IMR-90 (cell line): Measurements from ENCODE around the gene KRTAP1-5. TPM values are rescaled to one million over a fixed set of nuclear protein-coding genes. Genes with fewer than 3 reads are reported as not detected.

Experiments used
- ATAC-seq: fragments of 200-7000 bp; cut with Tn5 transposase; 2 replicates; pipeline ENCODE4 v1.9.1; 2020; ENCODE audit warnings: low read depth, mild to moderate bottlenecking, moderate library complexity
- BruUV-seq: library from RNA; stranded (reverse); fragments of 400-500 nt; replicated peaks from 2 replicates; lab custom pipeline; 2021; lab: Mats Ljungman, UMichigan
- CTCF ChIA-PET: fragments of 300-600 bp; formaldehyde crosslinking; extraction: SDS; loops from one replicate; lab custom pipeline; 2021; ENCODE audit warnings: antibody characterized with exemption; lab: Yijun Ruan, JAX
- POLR2A ChIA-PET: fragments of 300-600 bp; sonication (Branson Sonifier 250); formaldehyde crosslinking; loops from one replicate; lab custom pipeline; 2022; ENCODE audit warnings: antibody characterized with exemption; ENCODE audit not compliant: unreplicated experiment; lab: Charles Lee
- DNase-seq: peaks from one replicate; pipeline ENCODE4 v3.0.0; 2013
- H2AFZ ChIP-seq: replicated peaks from 2 replicates; pipeline ENCODE3; 2013; ENCODE audit warnings: low read length, mild to moderate bottlenecking; ENCODE audit not compliant: poor library complexity
- H2AK5ac ChIP-seq: 2 replicates; pipeline ENCODE4 v1.6.1; 2013; ENCODE audit warnings: low read depth, low read length, inconsistent platforms
- H2AK9ac ChIP-seq: replicated peaks from 2 replicates; pipeline ENCODE3; 2013; ENCODE audit warnings: mild to moderate bottlenecking, low read depth, low read length, moderate library complexity; ENCODE audit not compliant: poor library complexity
- H2BK120ac ChIP-seq: 2 replicates; pipeline ENCODE4 v1.6.1; 2013; ENCODE audit warnings: low read depth, low read length, inconsistent platforms
- H2BK15ac ChIP-seq: 3 replicates; pipeline ENCODE4 v1.6.1; 2013; ENCODE audit warnings: low read depth, low read length, inconsistent platforms
- H2BK20ac ChIP-seq: 2 replicates; pipeline ENCODE4 v1.6.1; 2013; ENCODE audit warnings: low read depth, mild to moderate bottlenecking, inconsistent platforms, low read length, moderate library complexity
- H2BK5ac ChIP-seq: 2 replicates; pipeline ENCODE4 v1.6.1; 2013; ENCODE audit warnings: mild to moderate bottlenecking, low read depth, low read length, inconsistent platforms; ENCODE audit not compliant: poor library complexity, severe bottlenecking
- H3K14ac ChIP-seq: replicated peaks from 2 replicates; pipeline ENCODE4 v1.6.1; 2013; ENCODE audit warnings: low read depth, low read length, inconsistent platforms
- H3K18ac ChIP-seq: 2 replicates; pipeline ENCODE4 v1.6.1; 2013; ENCODE audit warnings: low read depth, low read length, control low read depth
- H3K23ac ChIP-seq: 2 replicates; pipeline ENCODE4 v1.6.1; 2013; ENCODE audit warnings: low read depth, low read length, inconsistent platforms
- H3K27ac ChIP-seq: 2 replicates; pipeline ENCODE4 v1.5.1; 2013; ENCODE audit warnings: mild to moderate bottlenecking, control low read depth, low read length; ENCODE audit not compliant: insufficient read depth
- H3K27me3 ChIP-seq: 2 replicates; pipeline ENCODE4 v1.6.1; 2013; ENCODE audit warnings: low read length; ENCODE audit not compliant: control insufficient read depth, insufficient read depth
- H3K36me3 ChIP-seq: 2 replicates; pipeline ENCODE4 v1.6.1; 2013; ENCODE audit warnings: low read length, mixed read lengths; ENCODE audit not compliant: control insufficient read depth, insufficient read depth
- H3K4ac ChIP-seq: 2 replicates; pipeline ENCODE4 v1.6.1; 2013; ENCODE audit warnings: low read depth, low read length, inconsistent platforms
- H3K4me1 ChIP-seq: 2 replicates; pipeline ENCODE4 v1.6.1; 2013; ENCODE audit warnings: low read length, mixed read lengths; ENCODE audit not compliant: control insufficient read depth, insufficient read depth
- H3K4me2 ChIP-seq: 2 replicates; pipeline ENCODE4 v1.6.1; 2013; ENCODE audit warnings: low read depth, mild to moderate bottlenecking, control low read depth, low read length, moderate library complexity
- H3K4me3 ChIP-seq: 2 replicates; pipeline ENCODE4 v1.5.1; 2013; ENCODE audit warnings: low read depth, mild to moderate bottlenecking, control low read depth, low read length, moderate library complexity; ENCODE audit not compliant: insufficient read depth
- H3K56ac ChIP-seq: 2 replicates; pipeline ENCODE4 v1.6.1; 2013; ENCODE audit warnings: low read length, inconsistent platforms; ENCODE audit not compliant: insufficient read depth; ENCODE audit errors: extremely low read depth
- H3K79me1 ChIP-seq, 2 experiments: 2 replicates each; pipeline ENCODE4 v1.6.1; 2013; ENCODE audit warnings: low read length in 2 of 2, inconsistent platforms in 1 of 2, low read depth in 1 of 2
- H3K9ac ChIP-seq: 2 replicates; pipeline ENCODE4 v1.6.1; 2013; ENCODE audit warnings: low read depth, low read length, control low read depth
- H3K9me1 ChIP-seq: 2 replicates; pipeline ENCODE4 v1.6.1; 2013; ENCODE audit warnings: low read length, inconsistent platforms; ENCODE audit not compliant: insufficient read depth
- H3K9me3 ChIP-seq: 2 replicates; pipeline ENCODE4 v1.6.1; 2013; ENCODE audit warnings: low read length; ENCODE audit not compliant: control insufficient read depth, insufficient read depth
- H4K20me1 ChIP-seq: 2 replicates; pipeline ENCODE4 v1.6.1; 2013; ENCODE audit warnings: low read length, inconsistent platforms; ENCODE audit not compliant: insufficient read depth
- H4K5ac ChIP-seq: 2 replicates; pipeline ENCODE4 v1.6.1; 2013; ENCODE audit warnings: mild to moderate bottlenecking, low read depth, low read length, control low read depth
- H4K8ac ChIP-seq, 2 experiments: 2 replicates each; pipeline ENCODE4 v1.6.1; 2013; ENCODE audit warnings: low read depth in 2 of 2, low read length in 2 of 2, control low read depth in 1 of 2, inconsistent platforms in 1 of 2
- H4K91ac ChIP-seq: 2 replicates; pipeline ENCODE4 v1.6.1; 2013; ENCODE audit warnings: low read depth, low read length, inconsistent platforms; ENCODE audit not compliant: insufficient read depth
- MXI1 ChIP-seq: IDR thresholded peaks from 2 replicates; pipeline ENCODE4 v1.6.1; 2012; ENCODE audit warnings: low read depth, mild to moderate bottlenecking, low read length, moderate library complexity, borderline replicate concordance
- NFE2L2 ChIP-seq: fragments of 150-350 bp; IDR thresholded peaks from 2 replicates; pipeline ENCODE4 v1.6.1; 2016; ENCODE audit warnings: low read depth, mild to moderate bottlenecking, low read length
- SMC3 ChIP-seq: fragments of 150-350 bp; IDR thresholded peaks from 2 replicates; pipeline ENCODE4 v1.6.1; 2016; ENCODE audit warnings: low read depth, mild to moderate bottlenecking, antibody characterized with exemption, low read length, moderate library complexity
- USF2 ChIP-seq: fragments of 150-350 bp; IDR thresholded peaks from 2 replicates; pipeline ENCODE4 v1.6.1; 2017; ENCODE audit warnings: mild to moderate bottlenecking, antibody characterized with exemption, low read length, low read depth
- WGBS, 2 experiments: methylation state at CpG; one replicate each; pipeline versions ENCODE4 v1.1.5 to v1.1.7; 2013; ENCODE audit warnings: missing lambda C conversion rate in 2 of 2; ENCODE audit not compliant: insufficient read length in 1 of 2; ENCODE audit errors: extremely low coverage in 2 of 2; 5-methylcytosine and 5-hydroxymethylcytosine counted together
- dilution Hi-C: fragments of 300-500 bp; cut with HindIII; formaldehyde crosslinking; loops from one replicate; pipeline ENCODE4 v1.14.3; 2018; ENCODE audit warnings: low sequenced_read_pairs; ENCODE audit not compliant: unreplicated experiment
- in situ Hi-C: fragments of 300-500 bp; cut with MboI; formaldehyde crosslinking; loops from 3 replicates; pipeline ENCODE4 v1.14.3; 2019; ENCODE audit warnings: low sequenced_read_pairs, inconsistent platforms, mixed read lengths
- intact Hi-C: fragments of 100-400 bp; cut with micrococcal nuclease; formaldehyde crosslinking; loops from 2 replicates; pipeline ENCODE4 v1.10.0; 2022
- polyA plus RNA-seq, 3 experiments: library from polyadenylated mRNA; depleted of rRNA; stranded (reverse); fragments of >200 nt; gene quantifications; 2 replicates each; pipeline ENCODE4 v1.2.3, GENCODE V29; 2012; ENCODE audit warnings: low replicate concordance in 1 of 3
- total RNA-seq: library from RNA; depleted of rRNA; stranded (reverse); fragments of >200 nt; gene quantifications from 2 replicates; pipeline ENCODE4 v1.2.3, GENCODE V29; 2012

KRTAP1-5 gene
- total and polyA plus RNA-seq, 2 of the 4 experiments (the other 2 are of a cell fraction), result 27.0 to 34.8 TPM

GRCh38 chr17:41013181-41013580 is 13.8 kb downstream of the KRTAP1-5 start:
- Histone ChIP-seq H3K18ac (no peak overlapping the region), H2BK5ac (no peak overlapping the region), H3K14ac (no peak overlapping the region), H3K27me3 (no peaks in the 10 kb centered on the region; the same call in 1 of the 2 replicates), H2AFZ (no peak overlapping the region), H4K8ac (peak overlapping the region in 1 of 2 experiments; percentile 34; a peak in 2 of 4 replicates), H3K36me3 (no peaks in the 10 kb centered on the region), H4K5ac (no peak overlapping the region), H2BK120ac (peak overlapping the region; percentile 18; the same call in 1 of the 2 replicates), H2AK5ac (no peak overlapping the region), H2BK20ac (no peak overlapping the region), H3K4ac (no peak overlapping the region), H3K56ac (no peak overlapping the region), H3K9ac (no peak overlapping the region), H4K20me1 (no peaks in the 10 kb centered on the region), H3K9me1 (no peaks in the 10 kb centered on the region; the same call in 1 of the 2 replicates), H4K91ac (no peak overlapping the region), H3K23ac (no peak overlapping the region), H3K9me3 (no peaks in the 10 kb centered on the region), H3K4me2 (no peak overlapping the region), H3K27ac (no peak overlapping the region), H3K79me1 (no peaks in the 10 kb centered on the region), H2BK15ac (0 out of 3 replicates have a peak overlapping the region, but pooled peaks have one; percentile 40), H3K4me1 (peaks cover 1% of the 10 kb centered on the region; the same call in 1 of the 2 replicates), H2AK9ac (no peak overlapping the region), H3K4me3 (no peak overlapping the region)
- dilution Hi-C loops (no loop called here), in situ Hi-C loops (no loop called here), intact Hi-C loops (no loop called here)
- WGBS, 2 experiments, result no CpG with 5 or more reads among the region's 3 CpGs
- ChIA-PET POLR2A (no interaction called here), CTCF (no interaction called here)
- no peak for TF ChIP-seq SMC3
- no peak for TF ChIP-seq MXI1
- TF ChIP-seq NFE2L2, result no peak
- TF ChIP-seq USF2, result no peak
- BruUV-seq, result no TSS peak
- DNase-seq (no peak), ATAC-seq (no peak)
